PC-3 (cell line): ENCODE measurements around the gene MYO19.

Source experiments
- CTCF ChIP-seq: fragments of 300-600 bp; sonication (generic); conservative IDR thresholded peaks from 2 replicates; pipeline ENCODE4 v1.5.1; 2017; ENCODE audit warnings: antibody characterized with exemption, low read depth, mild to moderate bottlenecking, low read length
- EZH2phosphoT487 ChIP-seq: fragments of 300-600 bp; sonication (generic); IDR thresholded peaks from 2 replicates; pipeline ENCODE4 v1.6.1; 2018; ENCODE audit warnings: mild to moderate bottlenecking, antibody characterized with exemption, low read length, borderline replicate concordance

GRCh38 chr17:36493956-36494355 lies 40.7 kb downstream of the MYO19 start:
- TF ChIP-seq CTCF: no peak
- TF ChIP-seq EZH2phosphoT487: no peak
